AG08396 (cell line): ENCODE data around the gene PRODH.
"Not testable (repeated sequence)": the region's sequence is repeated elsewhere in the genome, so short reads cannot be mapped to it uniquely, and the experiment has no call there.

Experiments
- DNase-seq: peaks from one replicate; pipeline ENCODE4 v3.0.0; 2012; ENCODE audit warnings: low spot score, mixed read lengths

Gene PRODH

GRCh38 chr22:18953128-18953527 is 17.0 kb upstream of the PRODH start:
- not testable (repeated sequence) for DNase-seq

GRCh38 chr22:18952022-18952421 is 15.9 kb upstream of the PRODH start:
- no peak for DNase-seq

DNA sequence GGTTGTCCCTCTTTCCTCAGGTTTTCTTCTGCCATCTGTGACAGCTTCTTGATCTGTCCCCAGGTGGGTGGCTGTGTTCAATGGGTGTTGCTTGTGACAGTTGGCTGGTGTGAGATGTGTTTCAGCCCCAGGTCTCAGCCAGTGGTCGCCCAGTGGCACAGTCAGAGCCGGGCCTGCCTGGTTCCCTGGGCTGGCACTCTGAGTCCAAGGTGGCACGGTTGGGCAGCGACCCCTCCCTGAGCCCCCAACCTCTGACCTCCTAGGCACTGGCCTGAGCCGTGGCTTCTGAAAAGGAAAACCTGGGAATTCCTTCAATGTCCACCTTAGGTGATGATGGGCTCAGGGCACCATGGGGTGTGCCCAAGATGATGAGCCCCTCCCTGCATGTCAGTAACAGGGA is 14.0 kb upstream of the PRODH start:
- no peak for DNase-seq

- no peak for DNase-seq
Measured at GRCh38 chr22:18947905-18948304, 11.8 kb upstream of the PRODH start.

DNA sequence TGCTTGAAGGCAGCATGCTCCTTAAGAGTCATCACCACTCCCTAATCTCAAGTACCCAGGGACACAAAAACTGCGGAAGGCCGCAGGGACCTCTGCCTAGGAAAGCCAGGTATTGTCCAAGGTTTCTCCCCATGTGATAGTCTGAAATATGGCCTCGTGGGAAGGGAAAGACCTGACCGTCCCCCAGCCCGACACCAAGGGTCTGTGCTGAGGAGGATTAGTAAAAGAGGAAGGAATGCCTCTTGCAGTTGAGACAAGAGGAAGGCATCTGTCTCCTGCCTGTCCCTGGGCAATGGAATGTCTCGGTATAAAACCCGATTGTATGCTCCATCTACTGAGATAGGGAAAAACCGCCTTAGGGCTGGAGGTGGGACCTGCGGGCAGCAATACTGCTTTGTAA is 11.0 kb upstream of the PRODH start:
- DNase-seq = not testable (repeated sequence)

- not testable (repeated sequence) for DNase-seq
Measured at GRCh38 chr22:18938691-18939090, 2.6 kb upstream of the PRODH start.

- DNase-seq = not testable (repeated sequence)
Measured at GRCh38 chr22:18934688-18935087, 1.4 kb downstream of the PRODH start.

- DNase-seq = no peak
Measured at GRCh38 chr22:18933914-18934313, 2.2 kb downstream of the PRODH start.

DNA sequence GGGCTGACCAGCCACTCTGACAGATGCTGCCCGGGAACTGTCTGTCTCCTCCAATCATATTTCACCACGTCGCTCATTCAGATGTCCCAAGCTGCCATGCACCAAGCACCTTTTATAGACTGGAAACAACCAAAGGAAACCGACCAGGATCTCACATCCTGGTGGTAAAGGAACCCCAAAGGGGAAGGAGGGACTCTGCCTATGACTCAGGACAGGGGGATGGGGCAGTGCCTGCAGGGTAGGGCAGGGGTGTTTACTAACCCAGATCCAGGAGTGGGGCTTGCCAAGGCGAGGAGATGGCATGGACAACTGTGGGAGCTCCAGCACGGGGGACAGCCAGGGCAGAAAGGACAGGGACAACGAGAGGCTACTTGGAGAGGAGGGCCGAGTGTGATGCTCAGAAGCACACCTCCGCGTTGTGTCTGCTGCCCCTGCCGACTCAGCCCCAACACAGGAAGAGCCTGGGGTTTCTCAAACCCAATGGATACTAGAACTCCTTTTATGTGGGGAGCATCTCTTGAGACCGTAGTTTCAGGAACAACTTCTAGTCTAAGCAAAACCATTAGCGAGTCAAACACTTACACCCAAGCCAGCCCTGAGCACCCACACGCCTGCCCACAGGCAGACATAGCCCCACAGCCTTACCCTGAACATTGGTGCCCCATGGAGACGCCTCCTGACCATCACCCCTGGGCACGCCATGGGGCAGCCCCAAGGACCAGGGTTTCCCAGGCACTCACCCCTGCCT is 4.0 kb downstream of the PRODH start:
- DNase-seq = no peak

DNA sequence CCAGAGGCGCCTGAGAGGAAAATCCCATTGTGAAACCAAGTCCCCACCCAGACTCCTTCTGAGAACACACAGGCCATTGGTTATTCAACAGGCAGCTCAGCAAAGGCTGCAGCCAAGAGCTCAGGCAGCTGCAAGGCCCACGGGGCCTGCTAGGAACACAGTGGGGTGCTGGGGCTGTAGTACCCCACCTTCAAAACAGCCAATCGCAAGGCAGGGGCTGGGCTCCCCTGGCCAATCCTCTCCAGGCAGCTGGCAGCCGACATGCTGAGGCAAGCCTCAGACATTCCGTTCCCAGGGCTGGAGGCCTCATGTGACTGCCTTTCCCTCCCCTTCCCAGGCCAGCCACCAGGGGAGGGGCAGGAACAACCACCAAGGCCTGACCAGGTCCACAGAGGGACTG is 6.6 kb downstream of the PRODH start:
- no peak for DNase-seq

GRCh38 chr22:18927573-18927972 is 8.5 kb downstream of the PRODH start:
- DNase-seq = no peak

- DNase-seq = no peak
Measured at GRCh38 chr22:18927020-18927419, 9.1 kb downstream of the PRODH start.

DNA sequence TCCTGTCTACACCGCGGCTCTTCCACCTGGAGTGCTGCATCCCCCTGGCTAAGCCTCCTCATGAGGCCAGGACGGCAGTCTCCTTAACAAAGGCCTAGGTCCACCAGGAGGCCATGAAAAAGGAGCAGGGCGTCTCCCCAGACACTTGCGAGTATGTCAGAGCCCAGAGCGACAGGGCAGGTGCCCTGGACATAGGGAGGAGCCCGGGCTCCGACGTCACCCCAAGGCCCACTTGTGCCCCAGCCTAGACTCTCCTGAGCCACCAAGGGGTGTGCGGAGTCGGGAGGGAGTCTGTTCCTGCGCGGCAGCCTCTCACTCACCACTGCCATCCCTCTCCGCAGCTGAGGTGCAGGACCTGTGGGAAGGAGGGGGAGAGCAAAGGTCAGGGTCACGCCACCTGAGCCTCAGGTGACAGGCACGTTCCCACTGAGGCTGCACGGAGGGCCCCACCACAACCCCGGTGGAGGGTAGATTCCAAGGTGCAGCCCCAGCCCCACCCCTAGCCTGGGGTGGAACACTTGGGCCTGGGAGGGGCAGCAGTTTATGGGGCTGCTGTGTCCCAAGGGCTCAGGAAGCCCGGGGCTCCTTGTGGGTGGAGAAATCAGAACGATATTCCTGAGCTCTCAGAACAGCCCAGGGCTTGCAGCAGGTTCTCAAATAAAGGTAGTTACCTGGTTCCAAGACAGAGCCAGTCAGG is 10.6 kb downstream of the PRODH start:
- DNase-seq = no peak

DNA sequence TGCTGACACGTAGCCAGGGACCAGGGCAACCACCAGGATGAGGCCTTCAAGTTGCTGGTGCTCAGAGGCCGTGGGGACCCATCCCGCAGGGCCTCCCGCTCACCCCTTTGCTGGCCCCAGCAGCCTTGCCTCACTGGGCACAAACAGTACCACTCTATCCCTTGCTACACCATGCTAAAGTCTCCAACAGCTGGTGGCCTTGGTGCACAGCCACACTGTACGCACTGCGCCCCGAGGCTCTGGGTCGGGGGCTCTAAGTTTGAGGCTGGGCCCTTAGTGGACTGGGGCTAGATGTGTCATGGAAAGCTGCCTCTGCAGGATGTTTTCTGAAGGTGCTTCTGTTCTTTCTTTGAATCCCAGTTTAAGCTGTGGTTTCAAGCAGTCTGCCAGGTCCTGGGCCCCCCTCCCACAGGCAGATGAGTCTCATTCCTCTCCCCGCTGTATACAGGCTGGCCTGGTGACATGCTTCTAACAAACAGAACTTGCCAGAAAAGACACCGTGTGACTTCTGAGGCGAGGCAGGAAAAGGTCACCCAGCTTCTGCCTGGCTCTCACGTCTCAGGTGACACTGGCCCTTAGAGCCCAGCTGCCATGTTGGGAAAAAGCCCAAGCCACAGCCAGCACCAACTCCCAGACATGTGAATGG is 15.7 kb downstream of the PRODH start:
- DNase-seq = not testable (repeated sequence)

GRCh38 chr22:18917818-18918217 is 18.3 kb downstream of the PRODH start:
- not testable (repeated sequence) for DNase-seq

- DNase-seq = not testable (repeated sequence)
Measured at GRCh38 chr22:18915550-18915949, 20.5 kb downstream of the PRODH start.

GRCh38 chr22:18914558-18914957 is 21.5 kb downstream of the PRODH start:
- DNase-seq = not testable (repeated sequence)

GRCh38 chr22:18912264-18912946 is 23.7 kb downstream of the PRODH start:
- DNase-seq = not testable (repeated sequence)

DNA sequence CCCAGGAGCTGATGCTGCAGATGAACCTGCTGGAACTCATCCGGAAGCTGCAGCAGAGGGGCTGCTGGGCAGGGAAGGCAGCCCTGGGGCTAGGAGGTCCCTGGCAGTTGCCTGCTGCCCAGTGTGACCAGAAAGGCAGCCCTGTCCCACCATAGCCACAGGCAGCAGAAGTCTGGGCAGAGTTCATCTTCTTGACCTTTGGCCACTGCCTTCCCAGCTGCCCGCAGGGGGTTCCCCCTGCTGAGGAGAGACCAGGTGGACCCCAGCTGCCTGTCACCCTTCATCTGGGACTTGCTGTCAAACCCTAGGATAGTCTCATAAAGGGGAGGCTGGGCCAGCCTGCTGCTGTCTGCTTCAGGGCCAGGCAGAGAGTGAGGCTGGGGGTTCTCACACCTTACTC is 24.6 kb downstream of the PRODH start:
- DNase-seq = not testable (repeated sequence)

DNA sequence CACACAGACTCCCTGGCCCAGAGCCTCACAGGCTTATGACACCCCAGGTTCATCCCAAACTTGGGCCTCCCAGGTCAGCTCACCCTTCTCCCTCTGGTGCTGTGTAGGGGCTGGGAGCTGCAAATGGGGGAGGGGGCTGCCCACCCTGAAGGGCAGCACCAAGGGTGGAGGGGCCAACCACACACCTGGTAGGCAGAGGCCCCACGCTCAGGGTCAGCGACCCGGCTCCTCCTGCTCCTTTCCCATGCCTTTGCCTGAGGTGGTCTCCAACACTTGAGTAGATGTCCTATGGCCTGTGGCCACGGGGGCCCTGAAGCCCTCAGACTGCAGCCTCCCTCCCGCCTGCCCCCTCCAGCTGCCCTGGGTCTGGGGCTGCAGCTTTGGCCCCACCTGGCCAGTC is 26.5 kb downstream of the PRODH start:
- no peak for DNase-seq

DNA sequence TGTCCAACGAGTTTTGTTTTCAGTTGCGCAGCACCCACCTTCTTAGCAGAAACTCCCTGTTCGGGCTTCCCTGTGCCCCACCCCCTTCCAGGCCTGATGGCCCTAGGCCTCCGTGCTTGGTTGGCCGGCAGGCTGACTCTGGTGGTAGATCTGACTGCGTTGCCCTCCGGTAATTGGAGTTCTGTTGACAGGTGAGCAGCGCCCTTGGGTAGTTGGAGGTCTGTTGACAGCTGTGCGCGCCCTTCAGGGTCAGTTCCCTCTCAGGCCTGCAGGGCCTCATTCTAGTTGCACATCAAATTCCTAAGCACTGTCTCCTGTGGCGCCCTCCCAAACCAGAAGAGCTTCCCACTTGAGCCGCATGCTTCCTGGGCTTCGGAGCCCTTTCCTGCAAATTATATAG is 29.2 kb downstream of the PRODH start:
- no peak for DNase-seq

GRCh38 chr22:18906410-18906745 is 29.7 kb downstream of the PRODH start:
- not testable (repeated sequence) for DNase-seq
